ENCODE results near the gene ANXA10. TPM values are rescaled to one million over a fixed set of nuclear protein-coding genes. Genes with fewer than 3 reads are reported as not detected.

Gene ANXA10
- total RNA-seq, 1 donor from 2014 or later, result 36.3 TPM

Other genes starting within 250 kb of the ANXA10 start
- gene DDX60, start 226.2 kb downstream of the ANXA10 start, total RNA-seq, result 30.6 TPM